H54 (cell line): Measurements from ENCODE around the gene TMIGD2.
A peak's percentile ranks its signal among the peaks of the same experiment; 100 is the strongest.
"Not testable (repeated sequence)": the region's sequence is repeated elsewhere in the genome, so short reads cannot be mapped to it uniquely, and the experiment has no call there.

Experiments
- DNase-seq: peaks from one replicate; pipeline ENCODE4 v3.0.0; 2011; ENCODE audit warnings: low spot score, mixed read lengths; ENCODE audit not compliant: insufficient read length
- FAIRE-seq: peaks from 3 replicates; lab custom pipeline; 2011; peaks lifted over from hg19 to GRCh38; lab: Jason Lieb, UNC
- POLR2A ChIP-seq: IDR thresholded peaks from 2 replicates; pipeline ENCODE4 v1.6.1; 2011; ENCODE audit warnings: low read depth, mild to moderate bottlenecking, low read length

Gene TMIGD2

GRCh38 chr19:4334929-4335570, 32.9 kb upstream of the TMIGD2 start:
- no peak for TF ChIP-seq POLR2A
- FAIRE-seq (no peak), DNase-seq (no peak)

GRCh38 chr19:4329858-4330257, 27.7 kb upstream of the TMIGD2 start:
- DNase-seq (no peak), FAIRE-seq (no peak)
- no peak for TF ChIP-seq POLR2A

GRCh38 chr19:4328991-4329681, 26.9 kb upstream of the TMIGD2 start:
- FAIRE-seq, DNase-seq: not testable (repeated sequence)

DNA sequence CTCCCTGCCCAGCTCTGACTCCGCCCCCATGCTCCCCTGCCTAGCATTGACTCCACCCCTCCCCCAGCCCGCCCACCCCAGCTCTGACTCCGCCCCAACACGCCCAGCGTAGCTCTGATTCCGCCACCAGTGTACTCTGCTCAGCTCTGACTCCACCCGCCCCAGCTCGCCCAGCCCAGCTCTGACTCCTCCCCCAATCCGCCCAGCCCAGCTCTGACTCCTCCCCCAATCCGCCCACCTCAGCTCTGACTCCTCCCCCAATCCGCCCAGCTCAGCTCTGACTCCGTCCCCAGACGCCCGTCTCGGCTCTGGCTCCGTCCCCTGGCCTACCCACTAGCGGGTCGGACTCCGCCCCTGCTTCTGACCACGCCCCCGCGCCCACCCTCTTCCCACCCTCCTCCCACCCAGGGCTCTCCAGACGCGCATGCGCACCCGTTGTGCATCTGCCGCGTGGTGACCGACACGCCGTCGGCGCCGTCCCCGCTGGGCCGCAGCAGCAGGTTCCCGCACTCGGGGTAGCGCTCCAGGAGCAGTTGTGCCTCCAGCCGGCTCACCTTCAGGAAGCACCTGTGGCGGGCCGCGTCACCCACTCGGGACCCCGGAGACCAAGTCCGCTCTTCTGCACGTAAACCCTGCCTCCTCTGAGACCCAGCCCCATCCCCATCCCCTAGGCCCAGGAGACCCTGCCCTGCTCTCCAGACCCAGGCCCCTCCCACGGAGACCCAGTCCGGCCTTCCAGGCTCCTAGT, 26.2 kb upstream of the TMIGD2 start:
- FAIRE-seq: no peak

GRCh38 chr19:4327877-4328242, 25.7 kb upstream of the TMIGD2 start:
- FAIRE-seq (no peak), DNase-seq (no peak)
- no peak for TF ChIP-seq POLR2A

More for the DNA sequence above, 26.2 kb upstream of the TMIGD2 start:
- peak; percentile 88 for DNase-seq
- TF ChIP-seq POLR2A: peak; percentile 71

- FAIRE-seq (no peak), DNase-seq (peak; percentile 76)
- no peak for TF ChIP-seq POLR2A
Measured at GRCh38 chr19:4327252-4327876, 25.2 kb upstream of the TMIGD2 start.

DNA sequence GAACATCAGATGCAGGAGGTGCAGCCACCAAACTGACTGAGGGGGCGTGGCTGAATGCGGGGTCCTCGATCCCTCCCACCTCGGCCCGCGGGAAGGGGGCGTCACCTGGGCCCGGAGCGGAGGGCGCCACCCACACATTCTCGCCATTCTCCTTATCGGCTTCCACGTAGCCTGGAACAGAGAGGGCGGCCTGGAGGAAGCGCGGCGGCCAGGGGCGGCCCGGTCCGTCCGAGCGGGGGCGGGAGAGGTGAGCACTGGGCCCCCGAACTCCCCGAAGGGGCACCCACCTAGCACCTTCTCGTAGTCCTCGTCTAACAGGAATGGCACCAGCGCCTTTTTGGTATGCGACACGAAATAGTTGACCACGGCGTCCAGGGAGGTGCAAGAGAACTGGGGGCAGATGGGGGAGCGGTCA, 24.7 kb upstream of the TMIGD2 start:
- TF ChIP-seq POLR2A: no peak
- no peak for FAIRE-seq
- DNase-seq: no peak

DNA sequence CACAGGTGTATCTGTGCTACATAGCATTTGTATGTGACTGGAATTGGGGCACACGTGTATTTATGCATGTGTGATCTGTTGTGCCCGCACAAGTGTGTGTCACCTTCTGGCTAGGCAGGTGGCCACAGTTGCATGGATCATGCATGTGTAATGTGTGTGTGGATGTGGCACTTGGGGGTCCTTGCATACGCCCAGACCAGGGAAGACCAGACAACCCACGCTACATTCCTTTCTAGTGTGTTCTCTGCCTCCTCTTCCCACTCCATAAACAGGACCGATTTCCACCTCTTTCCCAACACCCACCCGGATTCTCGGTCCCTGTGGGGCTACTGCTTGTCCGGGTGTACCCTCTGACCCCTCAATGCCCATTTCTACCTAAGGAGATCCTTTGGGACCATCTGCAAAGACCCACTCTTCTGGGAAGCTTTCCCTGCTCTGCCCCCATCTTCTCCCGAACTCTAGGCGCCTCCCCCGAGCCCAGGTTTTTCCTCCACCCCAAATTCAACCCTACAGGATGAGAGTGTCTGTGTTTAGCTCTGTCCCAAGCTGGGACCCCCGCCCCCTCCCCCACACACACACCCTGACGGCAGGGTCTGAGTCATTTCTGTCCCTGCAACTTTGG, 24.1 kb upstream of the TMIGD2 start:
- no peak for TF ChIP-seq POLR2A
- FAIRE-seq: no peak
- DNase-seq: no peak

DNA sequence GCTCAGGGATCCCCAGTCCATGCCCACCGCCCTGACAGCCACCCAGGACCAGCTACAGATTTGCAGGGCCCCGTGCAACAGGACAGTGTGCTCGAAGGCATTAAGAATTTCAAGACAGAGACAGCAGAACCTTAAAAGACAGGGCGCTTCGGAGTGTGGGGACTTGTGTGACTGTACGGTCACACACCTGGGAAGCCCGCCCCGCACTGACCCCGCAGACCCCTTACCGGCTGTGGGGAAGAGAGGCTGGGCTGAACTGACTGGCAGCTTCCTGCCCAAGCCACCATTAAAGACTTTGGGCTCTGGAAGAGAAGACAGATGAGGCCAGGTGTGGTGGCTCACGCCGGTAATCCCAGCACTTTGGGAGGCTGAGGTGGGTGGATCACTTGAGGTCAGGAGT, 22.0 kb upstream of the TMIGD2 start:
- FAIRE-seq (no peak), DNase-seq (no peak)
- TF ChIP-seq POLR2A: no peak

GRCh38 chr19:4323692-4324091, 21.5 kb upstream of the TMIGD2 start:
- no peak for FAIRE-seq
- TF ChIP-seq POLR2A: no peak
- no peak for DNase-seq

GRCh38 chr19:4322942-4323665, 20.9 kb upstream of the TMIGD2 start:
- no peak for DNase-seq
- no peak for TF ChIP-seq POLR2A
- no peak for FAIRE-seq

DNA sequence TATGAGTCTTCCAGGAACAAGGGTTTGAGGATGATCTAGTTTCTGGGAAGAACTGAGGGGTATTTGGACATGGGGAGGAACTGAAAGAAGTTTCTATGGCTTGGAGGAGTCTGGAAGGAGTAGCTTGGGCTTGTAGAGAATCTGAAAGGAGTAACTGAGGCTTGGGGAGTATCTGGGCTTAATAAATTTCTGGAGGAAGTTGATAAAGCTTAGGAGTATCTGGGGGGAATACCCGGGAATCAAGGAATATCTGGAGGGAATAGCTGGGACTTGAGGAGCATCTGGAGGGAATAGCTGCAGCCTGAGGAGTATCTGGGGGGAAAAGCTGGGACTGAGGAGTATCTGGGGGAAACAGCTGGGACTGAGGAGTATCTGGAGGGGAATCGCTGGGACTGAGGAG, 18.2 kb upstream of the TMIGD2 start:
- DNase-seq (no peak), FAIRE-seq (no peak)
- TF ChIP-seq POLR2A: no peak

- TF ChIP-seq POLR2A: no peak
- no peak for DNase-seq
- no peak for FAIRE-seq
Measured at GRCh38 chr19:4319067-4319718, 17.0 kb upstream of the TMIGD2 start.
